HCT116 (cell line): ENCODE results near the gene DNAJC1. TPM values are rescaled to one million over a fixed set of nuclear protein-coding genes. Genes with fewer than 3 reads are reported as not detected.

Experiments used
- ATAC-seq: fragments of 200-7000 bp; cut with Tn5 transposase; 2 replicates; pipeline ENCODE4 v1.9.1; 2020; ENCODE audit warnings: mild to moderate bottlenecking, moderate library complexity
- BruUV-seq: library from RNA; stranded (reverse); fragments of 400-500 nt; replicated peaks from 2 replicates; lab custom pipeline; 2021; lab: Mats Ljungman, UMichigan
- CTCF ChIA-PET: fragments of 300-600 bp; sonication (Branson Sonifier 250); formaldehyde crosslinking; loops from one replicate; lab custom pipeline; 2021; ENCODE audit warnings: antibody characterized with exemption; lab: Charles Lee
- POLR2A ChIA-PET: fragments of 300-600, 350-600 bp; sonication (Branson Sonifier 250); formaldehyde crosslinking; loops from one replicate; lab custom pipeline; 2021; ENCODE audit warnings: antibody characterized with exemption; lab: Charles Lee
- RAD21 ChIA-PET, 2 experiments: fragments of 300-600 bp; sonication (Branson Sonifier 250); formaldehyde crosslinking; loops; one replicate each; lab custom pipeline; 2023; ENCODE audit warnings: low total read pairs in 2 of 2; ENCODE audit not compliant: uncharacterized antibody in 2 of 2, unreplicated experiment in 2 of 2, low non-redundant PET in 1 of 2; lab: Charles Lee
- DNase-seq: peaks from one replicate; pipeline ENCODE4 v3.0.0-alpha.2; 2010; ENCODE audit warnings: low read depth, low spot score
- H2AFZ ChIP-seq: fragments of 200-600 bp; shearing (Covaris generic), sonication (generic); 2 replicates; pipeline ENCODE4 v1.6.1; 2017; ENCODE audit warnings: low read depth, mixed run types, mixed read lengths, antibody characterized with exemption, low read length; ENCODE audit not compliant: poor library complexity, severe bottlenecking
- H3K27ac ChIP-seq: 2 replicates; pipeline ENCODE4 v1.5.1; 2012; ENCODE audit warnings: low read depth, low read length
- H3K27me3 ChIP-seq: fragments of 200-600 bp; sonication (generic); 2 replicates; pipeline ENCODE4 v1.6.1; 2016; ENCODE audit warnings: mixed run types, low read length, mixed read lengths; ENCODE audit not compliant: insufficient read depth
- H3K36me3 ChIP-seq, 2 experiments: fragments of 200-500 bp in 1 of 2; fragments of 200-600 bp in 1 of 2; sonication (Bioruptor generic) in 1 of 2; sonication (generic) in 1 of 2; 2 replicates each; pipeline versions ENCODE4 v1.5.1 to v1.6.1; 2014 to 2016; ENCODE audit warnings: low read length in 2 of 2, inconsistent platforms in 1 of 2, mixed read lengths in 1 of 2, mixed run types in 1 of 2; ENCODE audit not compliant: insufficient read depth in 2 of 2, control insufficient read depth in 1 of 2
- H3K4me1 ChIP-seq, 2 experiments: fragments of 200-600 bp in 1 of 2; sonication (generic) in 1 of 2; 2 replicates each; pipeline versions ENCODE4 v1.5.1 to v1.6.1; 2012 to 2017; ENCODE audit warnings: low read length in 2 of 2, inconsistent platforms in 1 of 2, mild to moderate bottlenecking in 1 of 2, mixed read lengths in 1 of 2, mixed run types in 1 of 2, moderate library complexity in 1 of 2; ENCODE audit not compliant: insufficient read depth in 2 of 2, control insufficient read depth in 1 of 2
- H3K4me2 ChIP-seq: fragments of 200-600 bp; sonication (generic); 2 replicates; pipeline ENCODE4 v1.6.1; 2017; ENCODE audit warnings: mixed run types, low read length, mixed read lengths
- H3K4me3 ChIP-seq, 2 experiments: fragments of 200-600 bp in 1 of 2; sonication (generic) in 1 of 2; replicated peaks in 1 of 2; 2 replicates each; pipeline ENCODE4 v1.5.1; 2011 to 2016; ENCODE audit warnings: low read length in 2 of 2, control low read depth in 1 of 2, low read depth in 1 of 2, mild to moderate bottlenecking in 1 of 2, mixed read lengths in 1 of 2, mixed run types in 1 of 2
- H3K79me2 ChIP-seq: fragments of 200-600 bp; sonication (generic); 2 replicates; pipeline ENCODE4 v1.6.1; 2017; ENCODE audit warnings: mild to moderate bottlenecking, mixed run types, low read length, moderate library complexity, mixed read lengths; ENCODE audit not compliant: insufficient read depth
- H3K9ac ChIP-seq: fragments of 200-600 bp; sonication (generic); 2 replicates; pipeline ENCODE4 v1.6.1; 2016; ENCODE audit warnings: low read length, mixed read lengths
- H3K9me2 ChIP-seq: fragments of 200-600 bp; sonication (generic), shearing (Covaris generic); 2 replicates; pipeline ENCODE4 v1.6.1; 2017; ENCODE audit warnings: mixed run types, mild to moderate bottlenecking, moderate library complexity; ENCODE audit not compliant: insufficient read depth
- H3K9me3 ChIP-seq, 2 experiments: fragments of 200-500 bp in 1 of 2; fragments of 200-600 bp in 1 of 2; sonication (Bioruptor generic) in 1 of 2; sonication (generic) in 1 of 2; 2 replicates each; pipeline ENCODE4 v1.6.1; 2014 to 2017; ENCODE audit warnings: low read length in 2 of 2, mixed read lengths in 2 of 2, inconsistent platforms in 1 of 2, low read depth in 1 of 2, mild to moderate bottlenecking in 1 of 2, mixed run types in 1 of 2, moderate library complexity in 1 of 2; ENCODE audit not compliant: control insufficient read depth in 1 of 2, insufficient read depth in 1 of 2
- H4K20me1 ChIP-seq: fragments of 200-600 bp; sonication (generic), shearing (Covaris generic); 2 replicates; pipeline ENCODE4 v1.6.1; 2017; ENCODE audit warnings: mixed run types, mild to moderate bottlenecking, moderate library complexity; ENCODE audit not compliant: insufficient read depth
- CBX3 ChIP-seq: IDR thresholded peaks from 2 replicates; pipeline ENCODE4 v1.6.1; 2012; ENCODE audit warnings: low read depth
- CEBPB ChIP-seq: IDR thresholded peaks from 2 replicates; pipeline ENCODE4 v1.6.1; 2012; ENCODE audit warnings: low read depth
- EGR1 ChIP-seq: IDR thresholded peaks from 2 replicates; pipeline ENCODE4 v1.6.1; 2012; ENCODE audit warnings: low read depth
- ELF1 ChIP-seq: IDR thresholded peaks from 2 replicates; pipeline ENCODE4 v1.6.1; 2012; ENCODE audit warnings: low read depth, borderline replicate concordance
- EZH2 ChIP-seq: fragments of 200-600 bp; sonication (generic); IDR thresholded peaks from 2 replicates; pipeline ENCODE4 v1.6.1; 2017; ENCODE audit warnings: antibody characterized with exemption, mixed run types
- EZH2phosphoT487 ChIP-seq: fragments of 200-600 bp; IDR thresholded peaks from 2 replicates; pipeline ENCODE4 v1.6.1; 2018; ENCODE audit warnings: antibody characterized with exemption, borderline replicate concordance
- FOSL1 ChIP-seq: IDR thresholded peaks from 2 replicates; pipeline ENCODE4 v1.6.1; 2012; ENCODE audit warnings: low read depth
- JUND ChIP-seq: IDR thresholded peaks from 2 replicates; pipeline ENCODE4 v1.6.1; 2012
- POLR2A ChIP-seq: IDR thresholded peaks from 2 replicates; pipeline ENCODE4 v1.7.0; 2011; ENCODE audit warnings: borderline replicate concordance; ENCODE audit not compliant: insufficient read depth, insufficient read length; ENCODE audit errors: extremely low read depth
- RAD21 ChIP-seq: IDR thresholded peaks from 2 replicates; pipeline ENCODE4 v1.6.1; 2012; ENCODE audit warnings: low read depth, mild to moderate bottlenecking
- SRF ChIP-seq: IDR thresholded peaks from 2 replicates; pipeline ENCODE4 v1.6.1; 2012; ENCODE audit warnings: low read depth
- TCF7L2 ChIP-seq: IDR thresholded peaks from 2 replicates; pipeline ENCODE4 v1.7.0; 2011; ENCODE audit warnings: borderline replicate concordance, inconsistent platforms; ENCODE audit not compliant: insufficient read depth, insufficient read length; ENCODE audit errors: extremely low read depth
- YY1 ChIP-seq: IDR thresholded peaks from 2 replicates; pipeline ENCODE4 v1.6.1; 2011; ENCODE audit warnings: low read length, low read depth, moderate library complexity, mild to moderate bottlenecking; ENCODE audit not compliant: insufficient replicate concordance; ENCODE audit errors: extremely low read depth
- ZNF274 ChIP-seq: fragments of 200-500 bp; sonication (Bioruptor generic); IDR thresholded peaks from 2 replicates; pipeline ENCODE4 v1.6.1; 2014; ENCODE audit warnings: mild to moderate bottlenecking, low read depth, low read length, inconsistent platforms
- intact Hi-C: fragments of 100-400 bp; cut with micrococcal nuclease; formaldehyde crosslinking; loops from 2 replicates; pipeline ENCODE4 v1.10.0; 2022
- total RNA-seq: library from RNA; stranded (reverse); gene quantifications from one replicate; pipeline ENCODE4 v1.2.1, GENCODE V29; 2021; ENCODE audit not compliant: unreplicated experiment
- TF ChIP-seq, protein P1 (sequence below): IDR thresholded peaks from 2 replicates; pipeline ENCODE4 v1.6.1; 2012; ENCODE audit warnings: low read depth

The DNAJC1 gene
- total RNA-seq, 1 experiment from 2014 or later = 17.9 TPM

DNA sequence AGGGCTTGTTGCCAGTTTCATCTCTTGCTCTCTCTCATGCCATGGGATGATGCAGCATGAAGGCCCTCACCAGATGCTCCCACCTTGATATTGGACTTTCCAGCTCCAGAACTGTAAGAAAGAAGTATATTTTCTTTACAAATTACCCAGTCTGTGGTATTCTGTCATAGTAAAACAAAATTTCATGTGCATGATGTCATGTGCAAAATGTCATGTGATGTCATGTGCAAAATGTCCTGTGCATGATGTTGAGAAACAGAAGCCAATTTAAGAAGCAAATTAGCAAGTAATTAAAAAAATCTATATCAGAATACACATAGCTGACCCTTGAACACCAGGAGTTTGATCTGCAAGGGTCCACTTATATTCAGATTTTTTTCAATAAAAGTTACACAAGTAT, 56.6 kb downstream of the DNAJC1 start:
- TF ChIP-seq ELF1 (no peak), EZH2 (no peak), CBX3 (no peak), SRF (no peak), EGR1 (no peak), POLR2A (no peak), FOSL1 (no peak), RAD21 (no peak), YY1 (no peak), TCF7L2 (no peak), JUND (no peak)
- TF ChIP-seq, all 23 proteins: peak for 0
- Histone ChIP-seq H3K9ac (no peak overlapping the region), H2AFZ (no peak overlapping the region), H3K4me2 (no peak overlapping the region), H3K36me3 (no peaks in the 10 kb centered on the region), H3K9me3 (no peaks in the 10 kb centered on the region), H3K4me3 (no peak overlapping the region), H3K27me3 (no peaks in the 10 kb centered on the region), H3K79me2 (peaks cover 4% of the 10 kb centered on the region), H3K9me2 (no peaks in the 10 kb centered on the region), H3K4me1 (peaks cover 3 to 14% of the 10 kb centered on the region in 2 experiments; a peak in 3 of 4 replicates), H4K20me1 (no peaks in the 10 kb centered on the region), H3K27ac (no peak overlapping the region)
- DNase-seq (no peak), ATAC-seq (no peak)
- BruUV-seq = no TSS peak
- RAD21 ChIA-PET = no interaction called here
- intact Hi-C loops = no loop called here
- POLR2A ChIA-PET = no interaction called here
- CTCF ChIA-PET = no interaction called here

DNA sequence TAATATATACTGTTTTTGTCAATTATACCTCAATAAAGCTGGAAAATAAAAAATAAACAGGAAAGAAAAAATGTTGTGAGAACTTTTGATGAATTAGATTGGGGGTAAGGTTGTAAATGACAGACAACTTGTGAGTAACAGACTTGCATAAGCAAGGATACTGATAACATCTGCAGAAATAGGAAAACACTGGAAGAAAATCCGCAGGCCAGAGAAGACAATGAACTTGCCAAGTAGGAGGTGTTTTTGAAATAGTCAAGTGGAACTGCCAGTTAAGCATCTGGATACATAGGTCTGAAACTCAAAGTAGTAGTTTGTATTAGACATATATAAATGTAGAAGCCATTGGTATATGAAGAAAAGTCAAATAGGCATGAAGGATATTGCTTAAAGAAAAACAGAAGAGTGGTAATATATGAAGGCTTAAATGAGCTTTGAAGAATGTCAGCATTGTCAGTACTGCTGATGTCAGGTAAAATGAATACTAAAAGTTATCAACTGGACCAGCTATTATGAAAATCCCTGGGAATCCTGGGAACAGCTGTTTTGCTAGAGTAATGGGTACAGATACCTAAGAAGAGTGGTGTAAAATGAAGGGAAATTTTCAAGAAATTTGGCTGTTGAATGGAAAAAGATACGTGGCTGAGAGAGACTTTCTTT, 58.7 kb downstream of the DNAJC1 start:
- Histone ChIP-seq H3K4me1 (peaks cover 3 to 16% of the 10 kb centered on the region in 2 experiments; a peak in 3 of 4 replicates), H3K9me2 (no peaks in the 10 kb centered on the region), H4K20me1 (no peaks in the 10 kb centered on the region), H3K27ac (no peak overlapping the region), H3K9me3 (no peaks in the 10 kb centered on the region), H3K9ac (no peak overlapping the region), H3K4me3 (no peak overlapping the region), H3K4me2 (no peak overlapping the region), H3K27me3 (no peaks in the 10 kb centered on the region), H3K79me2 (peaks cover 16% of the 10 kb centered on the region), H2AFZ (no peak overlapping the region), H3K36me3 (no peaks in the 10 kb centered on the region)
- ChIA-PET POLR2A (no interaction called here), RAD21 (no interaction called here), CTCF (no interaction called here)
- intact Hi-C loops = no loop called here
- no peak for ATAC-seq
- BruUV-seq = no TSS peak
- DNase-seq = no peak
- no peak for TF ChIP-seq FOSL1
- TF ChIP-seq POLR2A = no peak
- TF ChIP-seq, protein P1, sequence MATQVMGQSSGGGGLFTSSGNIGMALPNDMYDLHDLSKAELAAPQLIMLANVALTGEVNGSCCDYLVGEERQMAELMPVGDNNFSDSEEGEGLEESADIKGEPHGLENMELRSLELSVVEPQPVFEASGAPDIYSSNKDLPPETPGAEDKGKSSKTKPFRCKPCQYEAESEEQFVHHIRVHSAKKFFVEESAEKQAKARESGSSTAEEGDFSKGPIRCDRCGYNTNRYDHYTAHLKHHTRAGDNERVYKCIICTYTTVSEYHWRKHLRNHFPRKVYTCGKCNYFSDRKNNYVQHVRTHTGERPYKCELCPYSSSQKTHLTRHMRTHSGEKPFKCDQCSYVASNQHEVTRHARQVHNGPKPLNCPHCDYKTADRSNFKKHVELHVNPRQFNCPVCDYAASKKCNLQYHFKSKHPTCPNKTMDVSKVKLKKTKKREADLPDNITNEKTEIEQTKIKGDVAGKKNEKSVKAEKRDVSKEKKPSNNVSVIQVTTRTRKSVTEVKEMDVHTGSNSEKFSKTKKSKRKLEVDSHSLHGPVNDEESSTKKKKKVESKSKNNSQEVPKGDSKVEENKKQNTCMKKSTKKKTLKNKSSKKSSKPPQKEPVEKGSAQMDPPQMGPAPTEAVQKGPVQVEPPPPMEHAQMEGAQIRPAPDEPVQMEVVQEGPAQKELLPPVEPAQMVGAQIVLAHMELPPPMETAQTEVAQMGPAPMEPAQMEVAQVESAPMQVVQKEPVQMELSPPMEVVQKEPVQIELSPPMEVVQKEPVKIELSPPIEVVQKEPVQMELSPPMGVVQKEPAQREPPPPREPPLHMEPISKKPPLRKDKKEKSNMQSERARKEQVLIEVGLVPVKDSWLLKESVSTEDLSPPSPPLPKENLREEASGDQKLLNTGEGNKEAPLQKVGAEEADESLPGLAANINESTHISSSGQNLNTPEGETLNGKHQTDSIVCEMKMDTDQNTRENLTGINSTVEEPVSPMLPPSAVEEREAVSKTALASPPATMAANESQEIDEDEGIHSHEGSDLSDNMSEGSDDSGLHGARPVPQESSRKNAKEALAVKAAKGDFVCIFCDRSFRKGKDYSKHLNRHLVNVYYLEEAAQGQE = no peak
- no peak for TF ChIP-seq ZNF274
- no peak for TF ChIP-seq EZH2phosphoT487
- no peak for TF ChIP-seq YY1
- TF ChIP-seq RAD21 = no peak
- no peak for TF ChIP-seq EGR1
- TF ChIP-seq ELF1 = no peak
- TF ChIP-seq CEBPB = no peak
